Vagina (tissue), 2 donors: Measurements from ENCODE around the gene PPP2R5E. TPM values are rescaled to one million over a fixed set of nuclear protein-coding genes. Genes with fewer than 3 reads are reported as not detected.

Source experiments
- DNase-seq, 2 donors: peaks; one replicate each; pipeline ENCODE4 v3.0.0-alpha.2; 2017; ENCODE audit errors: extremely low spot score in 2 of 2
- H3K27ac ChIP-seq: fragments of 200-600 bp; sonication (generic); one replicate; pipeline ENCODE4 v1.5.1; 2019
- H3K27me3 ChIP-seq: fragments of 200-600 bp; sonication (generic); one replicate; pipeline ENCODE4 v1.5.1; 2019
- H3K36me3 ChIP-seq, 2 donors: fragments of 200-600 bp; sonication (generic); one replicate each; pipeline ENCODE4 v1.5.1; 2017 to 2019
- H3K4me1 ChIP-seq: fragments of 200-600 bp; sonication (generic); one replicate; pipeline ENCODE4 v1.5.1; 2019
- H3K4me3 ChIP-seq, 2 donors: fragments of 200-600 bp; sonication (generic); 1 replicate in 1 of 2; 2 replicates in 1 of 2; pipeline ENCODE4 v1.5.1; 2016 to 2019
- H3K9me3 ChIP-seq: fragments of 200-600 bp; sonication (generic); one replicate; pipeline ENCODE4 v1.5.1; 2019
- POLR2A ChIP-seq, 2 donors: fragments of 450-650 bp; IDR thresholded peaks; one replicate each; pipeline ENCODE4 v1.6.1; 2017; ENCODE audit warnings: antibody characterized with exemption in 2 of 2, mild to moderate bottlenecking in 2 of 2, moderate library complexity in 2 of 2
- POLR2AphosphoS5 ChIP-seq, 2 donors: sonication (generic); formaldehyde crosslinking; IDR thresholded peaks; one replicate each; pipeline ENCODE4 v1.9.0; 2017; ENCODE audit warnings: antibody characterized with exemption in 2 of 2, mild to moderate bottlenecking in 2 of 2, low read depth in 1 of 2; ENCODE audit not compliant: insufficient read depth in 1 of 2
- intact Hi-C: fragments of 100-400 bp; cut with DNase I; formaldehyde crosslinking; loops from one replicate; pipeline ENCODE4 v1.15.1; 2023
- total RNA-seq: library from RNA; depleted of rRNA; stranded (reverse); fragments of >200 nt; gene quantifications from one replicate; pipeline ENCODE4 v1.2.3, GENCODE V29; 2016
- TF ChIP-seq, protein P1 (sequence below), 3 experiments: fragments of 450-650 bp in 2 of 3; fragments of 200-600 bp in 1 of 3; sonication (generic) in 1 of 3; IDR thresholded peaks; one replicate each; pipeline ENCODE4 v1.5.1; 2017 to 2019; ENCODE audit warnings: antibody characterized with exemption in 3 of 3, mild to moderate bottlenecking in 2 of 3, moderate library complexity in 2 of 3

Gene PPP2R5E
- total RNA-seq, 1 donor from 2014 or later, result 22.6 TPM

DNA sequence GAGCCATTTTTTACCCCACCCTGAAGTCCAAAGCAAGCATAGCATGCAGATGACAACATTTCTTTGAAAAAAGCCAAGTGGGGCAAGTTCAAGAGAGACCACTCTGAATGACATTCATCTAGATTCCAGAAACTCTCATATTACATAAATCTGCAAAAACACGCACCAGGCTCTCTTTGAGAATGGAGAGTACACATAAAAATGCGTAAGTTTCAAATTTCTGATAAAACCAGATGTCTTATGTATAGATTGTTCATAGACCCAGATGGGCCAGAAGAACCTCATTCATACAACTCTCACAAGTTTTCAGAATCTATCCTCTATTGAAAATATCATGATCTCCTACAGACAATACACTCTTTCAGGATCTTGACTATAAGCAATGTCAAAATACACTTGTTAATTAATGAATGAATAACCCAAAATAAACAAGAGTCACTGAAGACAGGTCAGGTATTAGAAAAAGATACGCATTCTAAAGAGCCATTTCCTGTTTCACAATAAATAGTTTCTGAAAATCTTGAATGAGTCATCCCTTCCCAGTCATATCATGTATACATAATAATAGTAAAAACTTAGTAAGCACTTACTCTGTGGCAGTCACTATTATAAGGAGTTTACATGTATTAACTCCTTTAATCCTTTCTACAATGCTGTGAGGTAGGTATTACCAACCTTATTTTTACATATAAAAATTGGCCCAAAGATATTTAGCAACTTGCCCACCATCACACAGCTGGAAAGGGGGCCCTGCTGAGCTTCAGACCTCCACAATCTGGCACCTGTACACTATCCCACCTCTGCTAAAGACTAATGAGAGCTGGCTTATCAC, 72.0 kb downstream of the PPP2R5E start:
- H3K27ac ChIP-seq, result no peak overlapping the region
- intact Hi-C loops, result no loop called here
- no peaks in the 10 kb centered on the region for H3K36me3 ChIP-seq
- H3K4me3 ChIP-seq, result no peak overlapping the region
- no peaks in the 10 kb centered on the region for H3K9me3 ChIP-seq
- DNase-seq, result no peak
- no peaks in the 10 kb centered on the region for H3K27me3 ChIP-seq
- peaks cover 39% of the 10 kb centered on the region for H3K4me1 ChIP-seq
- TF ChIP-seq POLR2AphosphoS5 (IDR thresholded peaks at IDR 0.05; ENCODE audit: insufficient read depth in 1 of 2, low read depth in 1 of 2), result peak in 1 of 2 donors; percentile 85
- TF ChIP-seq, protein P1, sequence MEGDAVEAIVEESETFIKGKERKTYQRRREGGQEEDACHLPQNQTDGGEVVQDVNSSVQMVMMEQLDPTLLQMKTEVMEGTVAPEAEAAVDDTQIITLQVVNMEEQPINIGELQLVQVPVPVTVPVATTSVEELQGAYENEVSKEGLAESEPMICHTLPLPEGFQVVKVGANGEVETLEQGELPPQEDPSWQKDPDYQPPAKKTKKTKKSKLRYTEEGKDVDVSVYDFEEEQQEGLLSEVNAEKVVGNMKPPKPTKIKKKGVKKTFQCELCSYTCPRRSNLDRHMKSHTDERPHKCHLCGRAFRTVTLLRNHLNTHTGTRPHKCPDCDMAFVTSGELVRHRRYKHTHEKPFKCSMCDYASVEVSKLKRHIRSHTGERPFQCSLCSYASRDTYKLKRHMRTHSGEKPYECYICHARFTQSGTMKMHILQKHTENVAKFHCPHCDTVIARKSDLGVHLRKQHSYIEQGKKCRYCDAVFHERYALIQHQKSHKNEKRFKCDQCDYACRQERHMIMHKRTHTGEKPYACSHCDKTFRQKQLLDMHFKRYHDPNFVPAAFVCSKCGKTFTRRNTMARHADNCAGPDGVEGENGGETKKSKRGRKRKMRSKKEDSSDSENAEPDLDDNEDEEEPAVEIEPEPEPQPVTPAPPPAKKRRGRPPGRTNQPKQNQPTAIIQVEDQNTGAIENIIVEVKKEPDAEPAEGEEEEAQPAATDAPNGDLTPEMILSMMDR (IDR thresholded peaks at IDR 0.05), result no peak

- H3K36me3 ChIP-seq, result no peaks in the 10 kb centered on the region
- H3K9me3 ChIP-seq, result no peaks in the 10 kb centered on the region
- H3K4me1 ChIP-seq, result peaks cover 39% of the 10 kb centered on the region
- no peak overlapping the region for H3K27ac ChIP-seq
- no peak overlapping the region for H3K4me3 ChIP-seq
- TF ChIP-seq, protein P1 (IDR thresholded peaks at IDR 0.05), result no peak
- TF ChIP-seq POLR2AphosphoS5 (IDR thresholded peaks at IDR 0.05; ENCODE audit: insufficient read depth in 1 of 2, low read depth in 1 of 2) (no peak), POLR2A (IDR thresholded peaks at IDR 0.05) (no peak)
- DNase-seq, result no peak
- intact Hi-C loops, result no loop called here
- H3K27me3 ChIP-seq, result no peaks in the 10 kb centered on the region
Observed at GRCh38 chr14:63468294-63468693, 74.9 kb downstream of the PPP2R5E start.

- Histone ChIP-seq H3K4me1 (peaks cover 39% of the 10 kb centered on the region), H3K9me3 (no peaks in the 10 kb centered on the region), H3K27me3 (no peaks in the 10 kb centered on the region), H3K27ac (no peak overlapping the region), H3K4me3 (no peak overlapping the region), H3K36me3 (no peaks in the 10 kb centered on the region)
- intact Hi-C loops, result no loop called here
- no peak for DNase-seq
- TF ChIP-seq POLR2AphosphoS5 (IDR thresholded peaks at IDR 0.05; ENCODE audit: insufficient read depth in 1 of 2, low read depth in 1 of 2), result no peak
- no peak for TF ChIP-seq POLR2A (IDR thresholded peaks at IDR 0.05)
- TF ChIP-seq, protein P1 (IDR thresholded peaks at IDR 0.05), result no peak
Observed at GRCh38 chr14:63467440-63468072, 75.6 kb downstream of the PPP2R5E start.

DNA sequence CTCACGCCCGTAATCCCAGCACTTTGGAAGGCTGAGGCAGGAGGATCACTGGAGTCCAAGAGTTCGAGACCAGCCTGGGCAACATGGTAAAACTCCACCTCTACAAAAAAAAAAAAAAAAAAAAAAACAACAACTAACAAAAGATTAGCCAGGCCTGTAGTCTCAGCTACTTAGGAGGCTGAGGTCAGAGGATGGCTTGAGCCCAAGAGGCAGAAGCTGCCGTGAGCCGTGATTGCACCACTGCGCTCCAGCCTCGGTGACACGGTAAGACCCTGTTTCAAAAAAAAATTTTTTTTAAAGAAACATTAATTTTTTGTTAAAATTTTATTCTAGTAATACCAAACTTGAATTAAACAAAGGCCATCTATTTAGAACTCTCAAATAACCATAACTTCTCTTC, 77.8 kb downstream of the PPP2R5E start:
- TF ChIP-seq POLR2A (IDR thresholded peaks at IDR 0.05) (no peak), POLR2AphosphoS5 (IDR thresholded peaks at IDR 0.05; ENCODE audit: insufficient read depth in 1 of 2, low read depth in 1 of 2) (no peak)
- TF ChIP-seq, protein P1 (IDR thresholded peaks at IDR 0.05), result no peak

More for the DNA sequence above, 77.8 kb downstream of the PPP2R5E start:
- no peaks in the 10 kb centered on the region for H3K9me3 ChIP-seq
- peaks cover 26% of the 10 kb centered on the region for H3K4me1 ChIP-seq
- no peak overlapping the region for H3K4me3 ChIP-seq
- DNase-seq, result no peak
- H3K36me3 ChIP-seq, result no peaks in the 10 kb centered on the region
- intact Hi-C loops, result no loop called here
- H3K27ac ChIP-seq, result no peak overlapping the region
- H3K27me3 ChIP-seq, result no peaks in the 10 kb centered on the region
